Stimulated activated CD8-positive, alpha-beta memory T cell treated with anti-CD3 and anti-CD28 coated beads, Interleukin-15, amount 100 ng/mL, for 1 hour (primary cell): Measurements from ENCODE around the gene HOXC10.
A peak's percentile ranks its signal among the peaks of the same experiment; 100 is the strongest.

Experiments
- DNase-seq: peaks from one replicate; pipeline ENCODE4 v3.0.0-alpha.2; 2020; ENCODE audit warnings: low read depth

Gene HOXC10

GRCh38 chr12:54030442-54030801 is 45.5 kb downstream of the HOXC10 start:
- DNase-seq = no peak

DNA sequence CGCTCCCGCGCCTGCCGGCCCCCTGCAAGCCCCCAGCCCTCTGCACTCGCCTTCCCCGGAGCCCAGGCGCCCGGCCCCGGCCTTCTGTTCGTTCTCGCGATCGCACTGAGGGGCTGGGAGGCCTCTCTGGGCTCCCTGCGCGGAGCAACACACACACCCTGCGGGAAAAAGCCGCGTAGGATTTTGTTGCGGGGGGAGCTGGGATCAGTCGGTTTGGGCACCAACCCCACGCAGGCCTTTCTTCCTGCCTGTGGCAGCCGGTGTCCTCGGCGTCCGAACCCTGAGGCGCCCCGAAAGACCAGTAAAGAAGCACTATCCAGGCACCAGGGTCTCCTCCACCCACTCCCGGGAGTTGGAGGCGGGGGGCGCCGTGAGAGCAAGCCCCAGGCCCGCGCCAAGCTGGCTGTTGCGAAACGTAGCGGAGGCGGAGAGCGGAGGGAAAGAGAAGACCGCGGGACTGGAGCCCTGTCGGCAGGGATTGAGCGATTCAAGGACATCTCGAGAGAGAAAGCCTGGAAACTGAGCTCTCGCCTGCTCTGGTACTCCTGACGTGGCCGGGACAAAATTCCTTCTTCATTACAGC is 46.0 kb downstream of the HOXC10 start:
- no peak for DNase-seq

DNA sequence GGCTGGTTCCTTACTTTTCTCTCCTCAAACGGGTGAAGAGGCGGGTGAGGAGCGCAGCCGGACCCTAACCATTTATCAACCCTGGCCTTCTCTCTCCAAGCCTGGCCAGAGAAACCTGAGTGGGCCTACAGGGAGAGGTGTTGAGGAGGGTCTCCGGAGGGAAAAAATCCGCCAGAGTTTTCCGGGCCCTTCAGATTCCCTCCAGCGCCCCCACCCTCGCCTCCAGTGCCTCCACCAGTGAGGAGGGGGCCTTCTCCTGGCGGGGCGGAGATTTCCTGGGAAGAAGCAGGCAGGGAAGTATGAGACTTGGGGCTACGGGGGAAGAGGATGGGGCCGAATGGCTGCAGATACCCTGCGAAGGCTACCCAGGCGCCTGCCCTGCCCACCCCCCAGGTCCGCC is 46.5 kb downstream of the HOXC10 start:
- DNase-seq = no peak

- DNase-seq = no peak
Observed at GRCh38 chr12:54032086-54032619, 47.2 kb downstream of the HOXC10 start.

GRCh38 chr12:54032627-54033100 is 47.7 kb downstream of the HOXC10 start, which contains the start of gene HOXC5:
TSS of gene HOXC5 (plus strand) at chr12:54033050. CDS start at chr12:54033123, 73 bp downstream.
- DNase-seq = peak; percentile 40

GRCh38 chr12:54033106-54033979 is 48.4 kb downstream of the HOXC10 start:
- DNase-seq = no peak

DNA sequence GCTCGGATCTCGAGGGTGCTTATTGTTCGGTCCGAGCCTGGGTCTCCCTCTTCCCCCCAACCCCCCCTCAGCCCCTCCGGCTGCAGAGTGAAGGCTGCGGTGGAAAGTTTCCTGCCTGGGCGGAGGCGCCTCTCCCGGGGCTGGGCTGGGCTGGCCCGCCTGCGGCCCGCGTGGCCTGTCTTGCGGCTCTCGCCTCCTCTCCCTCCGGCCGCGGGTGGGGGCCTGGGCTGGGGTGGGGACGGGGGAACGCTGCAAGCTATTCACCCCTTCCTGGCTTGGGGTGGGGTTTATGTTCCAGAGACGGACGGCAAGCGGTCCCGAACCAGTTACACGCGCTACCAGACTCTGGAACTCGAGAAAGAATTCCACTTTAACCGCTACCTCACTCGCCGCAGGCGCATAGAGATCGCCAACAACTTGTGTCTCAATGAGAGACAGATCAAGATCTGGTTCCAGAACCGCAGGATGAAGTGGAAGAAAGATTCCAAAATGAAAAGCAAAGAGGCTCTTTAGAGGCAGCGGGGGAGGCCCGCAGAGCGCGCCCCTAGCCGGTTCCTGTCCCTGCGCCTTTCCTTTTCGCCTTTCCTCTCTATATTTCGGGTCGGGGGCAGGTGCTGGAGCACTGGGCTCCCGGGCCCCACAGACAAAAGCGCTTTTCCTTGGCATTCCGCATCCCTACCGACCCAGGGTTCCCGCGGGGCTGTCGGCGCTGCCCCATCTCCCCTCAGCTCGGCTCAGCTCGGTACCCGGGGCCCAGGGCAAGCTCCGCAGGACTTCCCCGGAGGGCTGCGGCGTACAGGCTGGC is 49.2 kb downstream of the HOXC10 start:
- no peak for DNase-seq

DNA sequence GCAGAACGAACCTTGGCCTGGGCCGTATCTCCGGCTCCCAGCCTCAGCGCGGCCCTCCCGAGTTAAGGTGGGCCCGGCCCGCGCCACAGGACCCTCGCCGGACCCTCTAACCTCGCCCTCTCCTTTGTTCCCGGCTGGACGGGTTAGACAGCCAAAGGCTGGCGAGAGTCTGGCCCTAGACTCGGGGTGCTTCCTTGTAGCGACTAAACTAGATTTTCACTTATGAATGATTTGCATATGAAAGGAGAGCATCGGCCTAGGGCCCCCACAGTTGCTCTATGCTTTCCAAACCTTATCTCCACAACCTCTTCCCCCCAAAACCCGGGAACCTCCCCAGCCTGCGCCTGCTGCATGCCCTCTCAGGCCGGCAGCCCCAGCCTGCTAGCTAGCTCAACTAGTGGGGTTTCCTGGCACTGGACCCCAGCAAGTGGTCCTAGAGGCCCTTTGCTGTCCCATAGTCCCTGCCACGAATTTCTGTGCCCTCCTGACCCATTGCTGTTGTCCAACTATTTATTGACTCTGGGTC is 49.9 kb downstream of the HOXC10 start:
- DNase-seq = no peak

- no peak for DNase-seq
Observed at GRCh38 chr12:54035568-54036264, 50.8 kb downstream of the HOXC10 start.

DNA sequence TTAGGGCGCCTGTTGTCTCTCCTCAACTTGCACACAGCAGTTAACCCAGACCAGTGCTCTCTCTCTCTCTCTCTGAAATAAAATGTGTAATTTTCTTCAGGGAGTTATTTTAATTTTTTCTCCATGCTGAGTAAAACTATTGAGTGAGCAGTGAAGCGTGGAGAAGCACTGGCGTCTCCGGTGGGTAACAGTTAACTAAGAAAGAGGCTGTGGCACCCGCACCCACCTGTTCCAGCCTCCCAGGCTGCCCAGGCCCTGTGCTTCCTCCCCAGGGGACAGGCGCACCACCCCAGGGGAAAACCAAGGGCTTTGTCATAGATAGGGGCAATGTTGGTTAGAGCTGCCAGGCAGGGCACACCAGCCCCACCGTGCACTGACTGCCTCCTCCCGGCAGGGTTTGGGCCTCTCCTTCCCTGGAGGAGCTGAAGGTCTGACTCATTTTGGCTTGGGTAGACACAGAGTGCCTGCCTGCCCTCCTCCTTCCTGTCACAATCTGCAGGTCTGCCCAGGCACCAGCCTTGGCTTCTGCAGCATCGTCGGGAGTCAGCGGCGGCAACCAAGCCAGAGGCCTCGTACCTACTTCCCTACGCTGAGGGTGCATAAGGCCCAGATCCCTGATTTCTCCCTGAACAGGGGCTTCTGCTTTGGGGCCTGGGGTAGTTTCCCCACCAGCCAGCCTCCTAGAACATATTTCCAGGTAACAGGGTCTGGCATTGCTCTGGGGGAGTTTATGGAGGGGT is 51.8 kb downstream of the HOXC10 start:
- DNase-seq = no peak

DNA sequence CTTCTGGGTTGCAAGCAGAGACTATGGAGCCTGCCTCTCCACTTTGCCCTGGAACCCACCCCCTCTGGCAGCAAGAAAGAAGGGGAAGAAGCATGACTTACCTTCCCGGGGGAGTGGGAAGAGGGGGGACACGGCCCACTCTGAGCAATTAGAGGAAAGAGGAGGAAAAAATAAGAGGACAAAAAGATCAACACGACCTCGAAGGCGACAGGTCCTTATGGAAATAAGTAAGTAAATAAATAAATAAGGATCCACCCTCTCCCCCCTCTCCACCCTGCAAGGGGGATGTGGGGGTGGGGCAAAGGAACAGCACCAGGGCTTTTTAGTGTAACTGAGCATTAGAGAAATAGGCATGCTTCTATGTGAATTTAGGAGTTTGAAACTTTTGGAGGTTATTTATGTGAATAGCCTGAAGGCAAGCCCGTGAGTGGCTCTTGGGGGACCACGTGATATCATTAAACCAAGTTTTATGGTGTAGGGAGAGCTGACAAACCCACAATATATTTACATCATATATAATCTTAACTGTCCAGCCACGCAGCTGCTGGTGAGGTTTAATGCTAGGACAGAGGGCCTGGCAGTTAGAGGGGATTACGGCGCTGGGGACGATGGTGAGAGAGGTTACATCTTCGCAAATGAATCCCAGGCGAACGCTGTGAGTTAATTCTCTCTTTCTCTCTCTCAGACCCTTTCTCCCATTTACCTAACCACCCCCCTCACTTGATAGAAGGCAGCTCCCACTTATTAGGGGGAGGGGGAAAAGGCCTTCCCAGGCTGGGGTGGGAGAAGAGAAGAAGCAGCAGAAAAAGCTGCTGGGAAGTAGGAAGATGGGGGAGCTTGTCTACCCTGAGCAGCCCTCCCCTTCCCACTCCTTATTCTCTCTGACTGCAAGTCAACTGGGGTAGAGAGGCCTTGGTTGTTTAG is 52.7 kb downstream of the HOXC10 start:
- no peak for DNase-seq

DNA sequence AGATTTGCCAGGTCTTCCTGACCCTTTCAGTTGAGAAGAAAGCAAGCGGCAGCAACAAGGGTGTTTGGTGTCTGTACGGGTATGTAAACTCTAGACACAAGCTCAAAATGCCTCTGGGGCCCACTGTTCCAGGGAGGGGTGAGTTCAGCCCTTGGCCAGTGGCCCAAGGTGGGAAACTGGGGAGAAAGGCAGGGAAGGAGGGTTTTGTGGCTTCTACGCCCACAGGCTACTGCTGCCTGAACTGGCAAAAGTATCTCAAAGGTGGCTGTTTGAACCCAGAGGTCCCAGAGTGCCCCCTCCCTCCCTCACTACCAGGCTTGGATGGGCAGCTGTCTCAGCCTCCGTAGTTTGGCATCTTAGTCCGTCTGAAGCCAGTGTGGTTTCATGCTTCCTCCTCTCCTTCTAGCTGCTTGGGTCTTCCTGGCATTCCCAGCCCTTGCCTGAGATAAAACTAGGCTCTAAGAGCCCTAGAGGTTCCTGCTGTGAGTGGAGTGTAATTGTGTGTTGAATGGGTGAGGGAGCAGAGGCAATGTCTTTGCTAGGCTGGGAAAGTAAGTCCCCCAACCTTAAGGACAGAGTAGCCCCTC is 53.4 kb downstream of the HOXC10 start:
- DNase-seq = no peak

- DNase-seq = no peak
Observed at GRCh38 chr12:54038871-54039414, 54.0 kb downstream of the HOXC10 start.

DNA sequence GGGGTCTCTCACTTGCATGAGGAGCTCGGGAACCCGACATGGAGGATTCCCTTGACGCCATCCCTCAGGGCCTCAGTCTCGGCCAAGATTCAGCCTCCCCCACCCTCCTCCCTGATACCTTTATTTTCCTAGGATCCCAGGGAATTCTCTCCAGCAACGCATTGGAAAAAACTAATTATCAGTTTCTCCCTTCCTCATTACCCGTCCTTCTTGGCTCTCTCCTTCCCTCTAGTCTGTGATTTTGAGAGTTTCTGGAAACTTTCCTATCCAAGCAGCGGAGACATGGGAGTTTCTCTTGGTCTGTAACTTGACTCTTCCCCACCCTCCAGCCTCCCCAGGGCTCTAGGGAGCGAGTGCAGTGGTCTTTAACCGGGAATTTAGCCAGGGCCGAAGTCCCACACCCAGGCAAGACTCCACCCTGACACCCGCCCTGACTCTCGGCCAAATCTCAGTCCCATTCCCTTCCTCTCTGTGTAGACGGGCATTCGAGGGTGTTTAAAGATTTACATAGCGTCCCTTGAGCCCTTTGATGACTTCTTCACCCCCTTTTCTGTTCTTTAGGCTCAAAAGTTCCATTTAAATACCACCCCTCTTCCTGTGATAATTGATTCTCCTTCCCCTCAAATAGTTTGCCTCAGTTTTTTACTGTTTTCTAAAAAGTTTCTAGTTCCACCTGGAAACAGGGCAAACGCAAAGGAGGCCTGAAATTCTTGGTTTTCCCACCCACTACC is 54.6 kb downstream of the HOXC10 start:
- no peak for DNase-seq
